Nephron (organoid): ENCODE results near the gene ZFP69B.
A peak's percentile ranks its signal among the peaks of the same experiment; 100 is the strongest.

Experiments
- H3K27ac Mint-ChIP-seq, 3 experiments: 2 replicates each; pipeline ENCODE4 v1.8.0; 2020; ENCODE audit warnings: mixed read lengths in 3 of 3, mild to moderate bottlenecking in 2 of 3, moderate library complexity in 1 of 3
- H3K27me3 Mint-ChIP-seq: 2 replicates; pipeline ENCODE4 v1.8.0; 2021; ENCODE audit warnings: low read depth, mild to moderate bottlenecking, moderate library complexity, mixed read lengths
- H3K36me3 Mint-ChIP-seq: 2 replicates; pipeline ENCODE4 v1.8.0; 2020; ENCODE audit warnings: low read depth, mixed read lengths
- H3K4me1 Mint-ChIP-seq: 2 replicates; pipeline ENCODE4 v1.8.0; 2020; ENCODE audit warnings: mixed read lengths
- H3K4me3 Mint-ChIP-seq, 3 experiments: 2 replicates each; pipeline ENCODE4 v1.8.0; 2020; ENCODE audit warnings: mild to moderate bottlenecking in 3 of 3, mixed read lengths in 3 of 3, moderate library complexity in 2 of 3
- H3K9me3 Mint-ChIP-seq: 2 replicates; pipeline ENCODE4 v1.8.0; 2020; ENCODE audit warnings: mixed read lengths
- CTCF ChIP-seq, 3 experiments: fragments of 200-600 bp; sonication (generic); IDR thresholded peaks; one replicate each; pipeline ENCODE4 v1.5.0; 2021; ENCODE audit warnings: antibody characterized with exemption in 3 of 3; ENCODE audit not compliant: unreplicated experiment in 3 of 3

The ZFP69B gene

DNA sequence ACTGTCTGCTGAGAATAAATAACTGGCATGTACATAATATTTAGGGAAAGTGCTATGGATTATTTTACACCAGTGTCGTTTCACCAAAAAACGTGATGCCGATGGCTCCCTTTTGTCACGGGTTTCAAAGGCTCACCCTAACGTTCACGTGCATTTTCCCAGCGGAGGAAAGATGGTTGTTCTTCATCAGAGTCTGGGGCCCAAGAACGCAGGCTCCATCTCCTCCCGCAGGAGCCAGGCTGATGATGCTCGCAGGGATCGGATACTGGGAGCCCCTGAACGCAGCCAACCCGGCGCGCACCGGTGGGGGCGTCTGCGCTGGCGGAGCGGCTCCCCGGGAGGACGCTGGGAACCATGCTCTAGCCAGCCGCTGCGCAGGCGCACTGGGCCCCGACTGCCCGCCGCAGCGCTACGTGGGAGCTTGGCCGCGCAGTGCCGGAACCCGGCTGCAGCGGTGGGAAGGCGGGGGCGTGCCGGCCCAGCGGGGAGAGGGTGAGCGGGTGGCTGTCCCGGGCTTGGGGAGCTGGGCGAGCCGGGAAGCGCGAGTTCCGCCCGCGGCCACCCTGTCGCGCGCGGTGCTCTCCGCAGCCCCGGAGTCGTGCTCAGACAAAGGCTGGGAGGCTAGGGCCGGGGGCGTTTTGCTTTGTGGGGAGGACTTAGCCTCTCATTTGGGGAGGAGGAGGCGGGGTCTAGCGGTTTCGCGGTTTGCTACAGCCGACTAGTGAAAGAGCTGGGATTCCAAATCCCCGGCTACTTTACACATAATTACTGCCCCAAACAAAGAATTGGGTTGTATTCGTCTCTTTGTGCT lies at the start of gene ZFP69B:
TSS of gene ZFP69B (plus strand) at position 793 of the 811 bp plus-strand sequence. CDS start 486 bp downstream, outside the sequence.
- peak within 1 kb of the TSS; percentile 91 to 99 (median 94) for H3K27ac Mint-ChIP-seq
- H3K9me3 Mint-ChIP-seq = peaks cover 43% of the 10 kb centered on the region
- peaks cover 45% of the 10 kb centered on the region for H3K36me3 Mint-ChIP-seq
- TF ChIP-seq CTCF (IDR thresholded peaks at IDR 0.05; ENCODE audit: unreplicated experiment in 3 of 3) = no peak
- no peaks in the 10 kb centered on the region for H3K27me3 Mint-ChIP-seq
- peaks cover 19% of the 10 kb centered on the region for H3K4me1 Mint-ChIP-seq
- peak within 1 kb of the TSS; percentile 88 to 92 (median 91) for H3K4me3 Mint-ChIP-seq

GRCh38 chr1:40401473-40402201 lies 48.6 kb upstream of the ZFP69B start:
- no peaks in the 10 kb centered on the region for H3K9me3 Mint-ChIP-seq
- H3K27me3 Mint-ChIP-seq = no peaks in the 10 kb centered on the region
- no peak overlapping the region for H3K4me3 Mint-ChIP-seq
- no peaks in the 10 kb centered on the region for H3K36me3 Mint-ChIP-seq
- H3K27ac Mint-ChIP-seq = no peak overlapping the region
- no peak for TF ChIP-seq CTCF (IDR thresholded peaks at IDR 0.05; ENCODE audit: unreplicated experiment in 3 of 3)
- no peaks in the 10 kb centered on the region for H3K4me1 Mint-ChIP-seq

GRCh38 chr1:40404670-40405462 lies 45.4 kb upstream of the ZFP69B start:
- Mint-ChIP-seq H3K9me3 (no peaks in the 10 kb centered on the region), H3K27ac (no peak overlapping the region), H3K27me3 (no peaks in the 10 kb centered on the region), H3K36me3 (peaks cover 4% of the 10 kb centered on the region), H3K4me3 (peak overlapping the region in 2 of 3 experiments; percentile 24 to 30), H3K4me1 (no peaks in the 10 kb centered on the region)
- TF ChIP-seq CTCF (IDR thresholded peaks at IDR 0.05; ENCODE audit: unreplicated experiment in 3 of 3) = peak; percentile 75 to 92 (median 85)

GRCh38 chr1:40405812-40406211 lies 44.5 kb upstream of the ZFP69B start:
- no peak overlapping the region for H3K27ac Mint-ChIP-seq
- H3K9me3 Mint-ChIP-seq = no peaks in the 10 kb centered on the region
- no peak overlapping the region for H3K4me3 Mint-ChIP-seq
- no peaks in the 10 kb centered on the region for H3K4me1 Mint-ChIP-seq
- H3K36me3 Mint-ChIP-seq = peaks cover 4% of the 10 kb centered on the region
- no peaks in the 10 kb centered on the region for H3K27me3 Mint-ChIP-seq
- TF ChIP-seq CTCF (IDR thresholded peaks at IDR 0.05; ENCODE audit: unreplicated experiment in 3 of 3) = no peak

GRCh38 chr1:40407453-40407852 lies 42.8 kb upstream of the ZFP69B start:
- Mint-ChIP-seq H3K9me3 (no peaks in the 10 kb centered on the region), H3K27ac (no peak overlapping the region), H3K4me3 (no peak overlapping the region), H3K4me1 (no peaks in the 10 kb centered on the region), H3K36me3 (peaks cover 4% of the 10 kb centered on the region), H3K27me3 (no peaks in the 10 kb centered on the region)
- TF ChIP-seq CTCF (IDR thresholded peaks at IDR 0.05; ENCODE audit: unreplicated experiment in 3 of 3) = no peak
